ENCODE measurements around the gene PFN4.
"Not testable (repeated sequence)": the region's sequence is repeated elsewhere in the genome, so short reads cannot be mapped to it uniquely, and the experiment has no call there.

The PFN4 gene

DNA sequence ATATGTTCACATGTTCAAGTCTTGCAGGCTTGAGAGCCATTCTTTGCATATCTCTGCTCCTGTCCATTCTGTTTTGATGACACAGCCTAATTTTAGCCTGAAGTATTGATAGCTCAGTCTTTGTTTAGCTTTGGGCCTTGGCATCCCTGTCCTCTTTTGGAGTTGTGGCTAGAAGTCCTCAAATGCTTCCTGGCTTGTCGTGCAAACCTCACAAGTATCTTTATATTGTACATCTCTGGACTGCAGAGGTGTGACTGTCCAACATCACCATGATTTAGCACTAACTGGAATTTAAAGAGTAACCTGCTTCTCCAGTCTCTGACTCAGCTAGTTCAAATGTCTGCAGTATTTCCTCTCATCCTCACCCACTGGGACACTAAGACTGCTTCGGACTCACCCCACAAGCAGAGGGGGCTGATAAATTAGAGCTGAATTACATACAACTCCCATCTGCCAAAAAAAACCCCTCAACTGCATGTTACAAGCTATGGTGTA, 11.7 kb downstream of the PFN4 start:
- no peak for DNase-seq (ENCODE audit: low read depth, low spot score)

DNA sequence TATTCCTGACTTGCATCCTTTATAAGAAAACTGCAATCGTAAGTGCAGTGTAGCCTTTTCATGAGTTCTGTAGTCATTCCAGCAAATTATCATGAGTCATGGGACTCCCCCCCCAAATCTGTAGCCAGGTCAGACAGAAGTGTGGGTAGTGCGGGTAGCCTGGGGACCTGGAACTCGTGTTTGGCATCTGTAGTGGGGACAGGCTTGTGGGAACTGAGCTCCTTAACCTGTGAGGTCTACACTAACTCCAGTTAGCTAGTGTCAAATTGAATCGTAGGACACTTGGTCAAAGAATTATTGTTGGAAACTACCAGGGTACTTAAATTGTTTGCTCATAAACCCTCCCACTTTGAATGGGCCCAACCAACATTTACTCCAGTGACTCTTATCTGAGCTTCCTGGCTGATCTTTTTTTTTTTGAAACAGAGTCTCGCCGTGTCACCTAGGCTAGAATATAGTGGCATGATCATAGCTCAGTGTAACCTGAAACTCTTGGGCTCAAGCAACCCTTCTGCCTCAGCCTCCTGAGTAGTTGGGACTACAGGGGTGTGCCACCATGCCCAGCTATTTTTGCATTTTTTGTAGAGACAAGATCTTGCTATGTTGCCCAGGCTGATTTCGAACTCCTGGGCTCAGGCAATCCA, 12.4 kb downstream of the PFN4 start:
- DNase-seq (ENCODE audit: low read depth, low spot score): no peak

DNA sequence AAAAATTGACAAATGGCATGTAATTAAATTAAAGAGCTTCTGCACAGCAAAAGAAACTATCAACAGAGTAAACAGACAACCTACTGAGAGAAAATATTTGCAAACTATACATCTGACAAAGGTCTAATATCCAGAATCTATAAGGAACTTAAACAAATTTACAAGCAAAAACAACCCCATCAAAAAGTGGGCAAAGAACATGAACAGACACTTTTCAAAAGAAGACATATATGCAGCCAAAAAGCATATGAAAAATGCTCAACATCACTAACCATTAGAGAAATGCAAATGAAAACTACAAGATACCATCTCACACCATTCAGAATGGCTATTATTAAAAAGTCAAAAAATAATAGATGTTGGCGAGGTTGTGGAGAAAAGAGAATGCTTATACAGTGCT, 13.7 kb downstream of the PFN4 start:
- not testable (repeated sequence) for DNase-seq (ENCODE audit: low read depth, low spot score)

DNA sequence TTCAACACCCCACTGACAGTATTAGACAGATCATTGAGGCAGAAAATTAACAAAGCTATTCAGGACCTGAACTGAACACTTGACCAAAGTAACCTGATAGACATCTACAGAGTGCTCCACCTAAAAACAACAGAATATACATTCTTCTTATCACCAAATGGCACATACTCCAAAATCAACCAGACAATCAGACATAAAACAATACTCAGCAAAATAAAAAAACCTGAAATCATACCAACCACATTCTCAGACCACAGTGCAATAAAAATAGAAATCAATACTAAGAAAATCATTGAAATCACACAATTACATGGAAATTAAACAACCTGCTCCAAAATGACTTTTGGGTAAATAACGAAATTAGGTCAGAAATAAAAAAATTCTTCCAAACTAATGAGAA, 15.8 kb downstream of the PFN4 start:
- no peak for DNase-seq (ENCODE audit: low read depth, low spot score)

DNA sequence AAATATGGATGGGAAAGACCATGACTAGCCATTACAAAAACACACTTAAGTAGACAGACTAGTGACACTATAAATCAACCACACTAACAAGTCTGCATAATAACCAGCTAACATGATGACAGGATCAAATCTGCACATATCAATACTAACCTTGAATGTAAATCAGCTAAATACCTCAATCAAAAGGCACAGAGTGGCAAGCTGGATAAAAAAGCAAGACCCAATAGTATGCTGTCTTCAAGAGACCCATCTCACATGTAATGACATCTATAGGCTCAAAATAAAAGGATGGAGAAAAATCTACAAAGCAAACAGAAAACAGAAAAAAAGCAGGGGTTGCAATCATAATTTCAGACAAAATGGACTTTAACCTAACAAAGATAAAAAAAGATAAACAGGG, 16.3 kb downstream of the PFN4 start:
- DNase-seq (ENCODE audit: low read depth, low spot score): no peak

DNA sequence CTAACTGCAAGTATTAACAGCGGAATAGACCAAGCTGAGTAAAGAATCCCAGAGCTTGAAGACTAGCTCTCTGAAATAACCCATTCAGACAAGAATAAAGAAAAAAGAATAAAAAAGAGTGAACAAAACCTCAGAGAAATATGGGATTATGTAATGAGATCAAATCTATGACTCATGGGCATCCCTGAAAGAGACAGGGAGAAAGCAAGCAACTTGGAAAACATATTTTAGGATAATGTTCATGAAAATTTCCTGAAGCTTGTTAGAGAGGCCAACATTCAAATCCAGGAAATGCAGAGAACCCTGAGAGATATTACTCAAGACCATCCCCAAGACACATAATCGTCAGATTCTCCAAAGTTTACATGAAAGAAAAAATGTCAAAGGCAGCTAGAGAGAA, 17.3 kb downstream of the PFN4 start:
- no peak for DNase-seq (ENCODE audit: low read depth, low spot score)

DNA sequence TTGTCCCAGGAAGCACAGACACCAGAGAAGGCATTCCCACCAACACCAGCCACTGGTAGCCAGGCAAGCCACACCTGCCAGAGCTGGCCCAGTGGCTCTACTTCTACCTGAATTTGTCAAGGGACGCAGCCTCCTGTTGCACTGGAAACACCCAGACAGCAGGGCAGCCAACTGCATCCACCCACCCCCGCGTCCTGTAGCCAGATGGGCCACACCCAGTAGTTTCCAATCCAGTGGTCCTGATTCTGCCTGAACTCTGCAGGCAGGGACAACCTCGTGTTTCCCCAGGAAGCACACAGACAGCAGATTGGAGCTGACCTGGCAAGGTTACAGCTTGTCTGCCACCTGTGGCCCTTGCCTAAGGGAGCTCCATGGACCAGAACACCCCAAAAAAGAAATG, 18.2 kb downstream of the PFN4 start:
- DNase-seq (ENCODE audit: low read depth, low spot score): no peak

DNA sequence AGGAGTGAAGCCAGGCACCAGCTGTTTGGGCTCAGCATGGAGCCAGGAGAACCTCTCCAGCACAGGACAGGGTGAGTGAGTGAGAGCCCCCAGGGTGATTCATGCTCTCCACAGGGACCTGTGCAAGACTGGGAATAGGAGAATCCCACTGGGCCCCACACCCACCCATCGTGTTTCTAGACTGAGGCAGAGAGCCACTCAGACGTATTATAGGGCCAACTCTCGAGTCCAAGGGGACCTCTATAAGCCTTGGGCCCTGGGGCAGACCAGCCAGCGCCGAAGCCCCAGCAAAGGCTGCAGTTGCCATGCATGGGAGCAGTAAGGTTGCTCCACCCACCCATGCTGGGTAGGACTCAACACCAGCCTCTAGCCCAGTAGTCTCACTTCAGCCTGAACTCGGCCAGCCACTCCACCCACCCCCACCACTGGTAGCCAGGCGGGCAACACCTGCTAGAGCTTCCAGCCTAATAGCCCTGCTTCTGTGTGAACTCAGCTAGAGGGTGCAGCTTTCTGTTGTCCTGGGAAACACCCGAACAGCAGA, 19.0 kb downstream of the PFN4 start:
- no peak for DNase-seq (ENCODE audit: low read depth, low spot score)

DNA sequence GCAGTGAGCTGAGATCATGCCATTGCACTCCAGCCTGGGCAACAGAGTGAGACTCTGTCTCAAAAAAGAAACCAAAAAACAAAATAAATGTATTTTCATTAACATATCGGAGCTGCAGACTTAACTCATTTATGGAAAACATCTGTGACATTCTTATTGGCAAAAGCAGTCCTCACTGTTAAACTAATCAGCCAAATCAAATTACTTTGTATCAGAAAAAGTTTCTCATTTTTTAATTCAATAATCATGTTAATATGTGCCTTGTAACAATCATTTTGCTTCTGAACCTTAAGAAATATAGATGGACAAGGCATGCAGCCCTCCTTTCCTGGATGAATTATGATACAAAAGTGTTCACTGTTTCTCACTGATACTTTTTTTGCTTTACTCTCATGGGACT, 20.5 kb downstream of the PFN4 start:
- DNase-seq (ENCODE audit: low read depth, low spot score): no peak

DNA sequence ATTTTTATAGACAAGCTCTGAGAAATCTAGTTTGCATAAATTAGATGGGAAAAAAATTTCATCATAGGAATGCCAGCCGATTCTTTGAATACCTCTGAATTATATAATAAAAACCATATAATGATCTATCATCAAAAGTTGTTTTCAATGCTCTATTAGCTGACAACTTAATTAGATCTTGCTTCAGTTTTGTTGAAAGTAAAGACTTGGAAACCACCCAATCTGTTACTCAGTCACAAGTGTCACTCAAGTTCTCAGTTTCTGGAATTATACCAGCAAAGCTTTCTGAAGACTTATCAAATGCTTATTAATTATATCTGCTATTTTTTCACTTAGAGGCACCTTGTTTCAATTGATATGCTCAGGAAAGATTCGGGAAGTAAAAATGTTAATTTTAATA, 21.1 kb downstream of the PFN4 start:
- no peak for DNase-seq (ENCODE audit: low read depth, low spot score)

DNA sequence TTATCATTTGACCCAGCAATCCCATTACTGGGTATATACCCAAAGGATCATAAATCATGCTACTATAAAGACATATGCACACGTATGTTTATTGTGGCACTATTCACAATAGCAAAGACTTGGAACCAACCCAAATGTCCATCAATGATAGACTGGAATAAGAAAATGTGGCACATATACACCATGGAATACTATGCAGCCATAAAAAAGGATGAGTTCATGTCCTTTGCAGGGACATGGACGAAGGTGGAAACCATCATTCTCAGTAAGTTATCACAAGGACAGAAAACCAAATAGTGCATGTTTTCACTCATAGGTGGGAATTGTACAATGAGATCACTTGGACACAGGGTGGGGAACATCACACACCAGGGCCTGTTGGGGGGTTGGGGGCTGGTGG, 22.4 kb downstream of the PFN4 start:
- DNase-seq (ENCODE audit: low read depth, low spot score): not testable (repeated sequence)

DNA sequence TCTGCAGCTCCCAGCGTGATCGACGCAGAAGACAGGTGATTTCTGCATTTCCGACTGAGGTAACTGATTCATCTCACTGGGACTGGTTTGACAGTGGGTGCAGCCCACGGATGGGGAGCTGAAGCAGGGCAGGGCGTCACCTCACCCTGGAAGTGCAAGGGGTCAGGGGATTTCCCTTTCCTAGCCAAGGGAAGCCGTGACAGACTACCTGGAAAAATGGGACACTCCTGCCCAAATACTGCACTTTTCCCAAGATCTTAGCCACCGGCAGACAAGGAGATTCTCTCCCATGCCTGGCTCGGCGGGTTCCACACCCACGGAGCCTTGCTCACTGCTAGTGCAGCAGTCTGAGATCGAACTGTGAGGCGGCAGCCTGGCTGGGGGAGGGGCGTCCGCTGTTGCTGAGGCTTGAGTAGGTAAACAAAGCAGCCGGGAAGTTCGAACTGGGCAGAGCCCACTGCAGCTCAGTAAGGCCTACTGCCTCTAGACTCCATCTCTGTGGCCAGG, 27.9 kb downstream of the PFN4 start:
- DNase-seq (ENCODE audit: low read depth, low spot score): not testable (repeated sequence)

DNA sequence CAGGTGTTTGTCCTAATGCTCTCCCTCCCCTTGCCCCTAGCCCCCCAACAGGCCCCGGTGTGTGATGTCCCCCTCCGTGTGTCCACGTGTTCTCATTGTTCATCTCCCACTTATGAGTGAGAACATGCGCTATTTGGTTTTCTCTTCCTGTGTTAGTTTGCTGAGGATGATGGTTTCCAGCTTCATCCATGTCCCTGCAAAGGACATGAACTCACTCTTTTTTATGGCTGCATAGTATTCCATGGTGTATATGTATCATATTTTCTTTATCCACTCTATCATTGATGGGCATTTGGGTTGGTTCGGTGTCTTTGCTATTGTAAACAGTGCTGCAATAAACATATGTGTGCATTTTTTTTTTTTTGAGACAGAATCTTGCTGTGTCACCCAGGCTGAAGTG, 29.9 kb downstream of the PFN4 start:
- DNase-seq (ENCODE audit: low read depth, low spot score): not testable (repeated sequence)

DNA sequence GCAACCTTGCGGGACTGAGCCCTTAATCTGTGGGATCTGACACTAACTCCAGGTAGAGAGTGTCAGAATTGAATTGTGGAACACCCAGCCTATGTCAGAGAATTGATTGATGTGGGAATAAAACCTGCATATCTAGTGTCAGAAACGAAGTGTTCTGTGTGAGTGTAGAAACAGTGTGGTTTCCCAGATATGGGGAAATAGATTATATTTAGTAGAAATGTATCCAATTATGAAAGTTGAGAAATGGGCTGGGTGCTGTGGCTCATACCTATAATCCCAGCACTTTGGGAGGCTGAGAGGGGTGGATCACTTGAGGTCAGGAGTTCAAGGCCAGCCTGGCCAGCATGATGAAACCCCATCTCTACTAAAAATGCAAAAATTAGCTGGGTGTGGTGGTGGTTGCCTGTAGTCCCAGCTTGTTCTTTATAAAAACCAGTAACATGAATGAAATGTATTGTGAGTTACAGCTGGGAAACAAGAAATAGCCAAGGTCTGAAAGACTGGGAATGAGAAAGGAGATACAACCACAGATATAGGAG, 34.2 kb downstream of the PFN4 start:
- DNase-seq (ENCODE audit: low read depth, low spot score): no peak

DNA sequence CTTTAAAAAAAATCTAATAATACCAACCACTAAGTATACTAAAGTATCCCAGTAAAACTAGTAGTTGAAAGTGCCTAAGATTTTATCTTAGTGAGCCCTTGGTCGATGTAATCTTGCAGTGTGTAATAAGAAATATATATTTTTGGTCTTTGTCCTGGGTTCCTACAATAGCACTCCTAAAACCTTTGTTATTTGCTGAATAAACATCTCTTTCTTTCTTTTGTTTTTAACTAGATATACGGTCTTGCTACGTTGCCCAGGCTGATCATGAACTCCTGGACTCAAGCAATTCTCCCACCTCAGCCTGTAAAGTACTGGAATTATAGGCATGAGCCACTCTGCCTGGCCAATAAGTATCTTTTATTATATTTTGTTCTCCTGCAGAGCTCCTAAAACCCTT, 36.1 kb downstream of the PFN4 start:
- DNase-seq (ENCODE audit: low read depth, low spot score): no peak

DNA sequence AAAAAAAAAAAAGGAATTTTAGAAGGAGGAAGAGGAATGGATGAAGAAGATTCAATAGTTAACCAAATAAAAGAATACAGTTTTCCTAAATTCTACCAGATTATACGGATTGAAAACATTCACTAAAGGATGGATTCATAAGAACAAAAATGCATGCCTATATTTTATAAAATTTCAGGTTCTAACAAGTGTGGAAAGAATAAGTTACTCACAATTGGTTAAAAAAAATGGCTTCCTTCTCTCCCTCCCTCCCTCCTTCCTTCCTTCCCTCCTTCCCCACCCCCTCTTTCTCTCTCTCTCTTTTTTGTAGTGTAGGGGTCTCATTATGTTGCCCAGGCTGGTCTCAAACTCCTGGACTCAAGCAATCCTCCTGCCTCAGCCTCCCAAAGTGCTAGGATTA, 36.9 kb downstream of the PFN4 start:
- DNase-seq (ENCODE audit: low read depth, low spot score): no peak

DNA sequence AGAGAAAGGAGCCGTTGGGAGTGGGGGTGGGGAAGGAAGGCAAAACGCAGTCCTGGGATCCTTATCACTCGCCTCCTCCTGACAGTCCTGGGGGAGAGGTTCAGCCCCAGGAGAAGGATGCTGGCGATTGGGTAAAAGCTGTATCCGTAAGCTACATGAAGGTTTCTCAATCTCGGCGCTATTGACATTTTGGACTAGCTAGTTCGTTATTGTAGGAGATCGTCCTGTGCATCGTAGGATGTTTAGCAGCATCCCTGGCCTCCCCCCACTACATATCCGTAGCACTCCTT, 38.0 kb downstream of the PFN4 start:
- DNase-seq (ENCODE audit: low read depth, low spot score): no peak

DNA sequence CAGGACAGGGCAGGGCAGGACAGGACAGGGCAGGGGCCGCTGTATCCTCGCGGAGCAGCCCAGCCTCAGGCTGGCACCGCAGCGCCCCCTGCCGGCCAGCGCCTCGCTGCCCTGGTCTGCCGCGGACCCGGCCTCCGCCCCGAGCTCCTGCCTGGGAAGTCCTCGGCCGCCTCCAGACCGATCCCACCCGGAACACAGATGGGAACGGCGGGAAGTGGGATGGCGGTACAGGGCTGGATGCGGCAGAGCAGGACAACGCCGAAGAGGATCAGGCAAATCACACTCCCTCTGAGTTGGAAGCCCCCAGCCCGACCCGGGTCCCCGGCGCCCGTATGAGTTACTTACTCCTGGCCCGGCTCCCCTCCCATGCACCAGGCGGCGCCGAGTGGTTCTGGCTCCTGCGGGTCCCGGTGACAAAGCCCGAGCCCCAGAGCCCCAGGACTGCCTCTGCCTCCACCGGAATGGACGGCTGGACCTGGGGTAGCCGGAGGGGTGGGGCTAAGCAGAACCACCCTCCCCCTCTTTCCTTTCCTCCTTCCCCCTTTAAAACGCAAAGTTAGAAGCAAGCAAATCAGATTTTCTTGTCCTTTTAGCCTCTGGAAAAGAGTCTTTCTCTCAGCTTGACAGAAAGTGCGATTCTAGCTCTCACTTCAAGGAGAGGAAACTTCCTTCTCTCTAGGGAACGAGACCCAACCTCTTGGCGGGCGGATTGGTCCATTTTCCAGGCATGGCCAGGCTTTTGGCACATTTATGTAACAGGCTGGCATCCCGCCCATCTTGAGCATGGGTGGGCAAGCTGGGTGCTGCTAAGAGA, 38.5 kb downstream of the PFN4 start, which contains the start of gene TP53I3:
Gene TP53I3 (minus strand): TSS at position 449 of the 814 bp plus-strand sequence. CDS start 508 bp downstream, outside the sequence.
- no peak for DNase-seq (ENCODE audit: low read depth, low spot score)

DNA sequence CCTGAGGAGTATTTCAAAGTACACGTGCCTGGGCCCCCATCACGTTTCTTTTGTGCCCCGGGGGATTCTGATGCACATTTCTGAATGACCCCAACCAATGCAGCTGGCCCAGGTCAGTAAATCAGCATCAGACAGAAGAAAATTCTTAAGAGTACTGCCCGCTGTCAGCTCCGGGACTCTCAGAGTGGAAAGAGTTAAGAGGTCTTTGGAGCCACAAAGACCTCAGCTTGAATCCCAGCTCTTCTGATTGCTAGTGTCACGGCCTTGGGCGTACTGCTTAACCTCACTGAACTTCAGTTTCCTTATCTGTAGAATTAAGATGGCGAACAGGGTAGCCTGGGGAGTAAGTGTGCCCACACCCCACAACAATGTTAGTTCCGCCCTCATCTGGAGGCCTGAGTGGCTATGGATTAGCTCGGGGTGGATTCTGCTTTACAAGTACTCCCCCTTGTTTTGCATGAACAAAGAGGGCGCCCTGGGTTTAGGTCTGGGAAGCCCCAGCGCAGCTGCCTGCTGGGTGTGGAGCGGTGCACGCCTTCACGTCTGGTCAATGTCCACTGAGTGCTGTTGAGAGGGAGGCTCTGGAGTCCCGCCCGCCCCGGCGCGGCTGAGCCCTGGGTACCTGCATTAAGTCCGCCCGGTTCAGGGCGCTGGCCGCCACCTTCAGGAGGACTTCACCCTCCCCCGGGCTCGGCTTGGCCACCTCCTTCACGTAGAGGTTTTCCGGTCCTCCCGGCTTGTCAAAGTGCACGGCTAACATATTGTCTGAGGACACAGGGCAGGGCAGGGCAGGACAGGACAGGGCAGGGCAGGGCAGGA, 39.4 kb downstream of the PFN4 start:
- DNase-seq (ENCODE audit: low read depth, low spot score): no peak

DNA sequence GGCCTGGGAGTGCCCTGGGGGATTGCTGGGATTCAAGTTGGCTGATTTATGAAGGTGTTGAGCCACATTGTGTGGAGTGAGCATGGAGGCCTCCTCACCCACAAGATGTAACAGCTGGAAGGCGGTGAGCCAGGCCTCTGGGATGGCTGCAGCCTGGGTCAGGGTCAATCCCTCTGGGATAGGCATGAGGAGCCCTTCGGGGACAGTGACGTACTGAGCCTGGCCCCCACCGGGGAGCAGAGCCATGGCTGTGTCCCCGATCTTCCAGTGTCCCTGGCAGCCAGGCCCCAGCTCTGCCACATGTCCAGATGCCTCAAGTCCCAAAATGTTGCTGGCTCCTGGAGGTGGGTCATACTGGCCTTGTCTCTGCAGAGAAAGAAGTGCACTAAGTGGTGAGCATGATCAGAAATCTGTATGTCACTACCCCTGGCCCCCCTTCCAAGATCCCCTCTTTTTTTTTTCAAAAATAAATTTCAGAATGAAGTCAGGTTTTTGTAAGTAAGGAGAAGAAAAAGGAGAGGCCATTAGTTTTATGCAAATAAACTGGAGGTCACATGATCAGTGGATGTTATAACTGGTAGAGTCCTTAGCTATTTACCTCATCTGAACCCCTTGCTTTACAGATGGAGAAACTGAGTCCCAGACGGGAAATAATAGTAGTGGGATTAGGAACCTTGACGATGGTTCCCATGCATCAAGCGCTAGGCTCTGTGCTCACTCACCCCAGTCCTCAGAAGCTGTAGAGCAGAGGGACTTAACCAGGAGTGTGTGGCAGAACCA, 40.2 kb downstream of the PFN4 start:
- no peak for DNase-seq (ENCODE audit: low read depth, low spot score)

DNA sequence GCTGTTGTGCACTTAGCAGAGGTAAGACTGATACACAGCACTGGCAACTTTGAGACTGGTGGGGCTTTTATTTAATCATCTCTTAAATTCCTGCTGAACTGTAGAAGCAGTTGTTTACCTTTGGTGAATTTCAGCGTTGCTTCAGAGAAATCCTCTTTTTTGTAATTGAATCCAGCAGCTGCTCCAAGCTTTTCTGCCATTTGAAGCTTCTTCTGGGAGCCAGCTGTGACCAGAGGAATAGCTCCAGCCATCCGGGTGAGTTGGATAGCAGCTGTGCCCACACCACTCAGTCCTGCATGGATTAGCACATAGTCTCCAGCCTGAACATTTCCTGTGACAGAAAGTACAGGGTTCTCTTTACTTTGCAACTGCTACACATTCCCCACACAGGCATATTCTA, 42.4 kb downstream of the PFN4 start:
- no peak for DNase-seq (ENCODE audit: low read depth, low spot score)
